CD4-positive, alpha-beta T cell treated with Interleukin-17A for 1 hour (primary cell): ENCODE data around the gene GRM4.
"Not testable (repeated sequence)": the region's sequence is repeated elsewhere in the genome, so short reads cannot be mapped to it uniquely, and the experiment has no call there.

Experiments used
- DNase-seq: peaks from one replicate; pipeline ENCODE4 v3.0.0-alpha.2; 2020

Gene GRM4

DNA sequence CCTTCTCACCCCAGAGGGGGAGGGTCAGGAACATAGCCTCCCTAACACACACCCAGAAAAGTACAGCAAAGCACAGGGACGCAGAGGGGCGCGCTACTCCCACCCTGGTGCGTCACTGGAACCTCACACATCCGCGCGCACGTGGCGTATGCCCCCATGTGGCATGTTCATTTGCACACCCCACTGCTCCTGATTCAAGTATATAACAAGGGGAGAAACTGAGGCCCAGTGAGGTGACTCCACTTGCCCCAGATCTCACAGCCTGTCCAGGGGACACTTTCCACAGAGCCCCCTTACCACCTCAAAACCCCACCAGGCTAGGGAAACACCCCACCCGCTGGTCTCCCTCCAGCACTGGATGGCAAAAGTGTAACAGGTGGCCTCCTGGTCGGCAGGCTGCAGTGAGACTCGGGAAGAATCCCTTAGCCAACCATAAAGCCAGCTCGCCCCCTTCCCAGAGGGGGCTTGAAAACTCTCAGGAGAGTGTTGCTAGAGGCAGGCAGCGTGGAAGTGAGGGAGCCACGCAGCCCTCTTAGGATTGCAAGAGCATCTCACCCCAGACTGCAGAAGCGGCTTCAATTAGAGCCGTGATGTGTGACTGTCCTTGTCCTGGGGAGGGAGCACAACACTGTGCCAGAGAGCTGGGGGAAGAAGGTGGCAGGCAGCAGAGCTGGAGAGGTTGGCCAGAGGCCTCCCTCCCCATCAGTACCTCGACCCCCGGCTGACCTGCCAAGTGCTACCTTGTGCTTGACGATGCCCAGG, at the start of gene GRM4:
Gene GRM4, minus strand, starts transcription at position 67 of the 762 bp plus-strand sequence. CDS start 12,591 bp downstream, outside the sequence.
- no peak for DNase-seq

DNA sequence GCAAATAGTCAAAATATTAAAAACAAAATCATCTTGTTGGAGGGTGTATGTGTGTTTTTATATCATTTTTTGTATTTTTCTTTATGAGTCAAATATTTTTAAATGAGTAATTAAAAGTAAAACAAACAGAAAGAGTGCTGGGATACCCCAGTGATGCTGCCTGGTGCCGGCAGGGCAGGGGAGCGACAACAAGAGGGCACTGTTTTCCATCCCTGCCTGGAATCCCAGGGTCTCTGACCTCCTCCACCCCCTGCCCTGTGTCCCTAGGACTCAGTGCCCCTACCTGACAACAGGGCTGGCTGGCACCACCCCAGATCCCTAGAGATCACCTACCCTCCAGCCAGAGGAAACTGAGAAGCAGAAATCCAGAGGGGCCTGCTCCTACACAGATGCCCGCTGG, 48.9 kb upstream of the GRM4 start:
- DNase-seq, result no peak

DNA sequence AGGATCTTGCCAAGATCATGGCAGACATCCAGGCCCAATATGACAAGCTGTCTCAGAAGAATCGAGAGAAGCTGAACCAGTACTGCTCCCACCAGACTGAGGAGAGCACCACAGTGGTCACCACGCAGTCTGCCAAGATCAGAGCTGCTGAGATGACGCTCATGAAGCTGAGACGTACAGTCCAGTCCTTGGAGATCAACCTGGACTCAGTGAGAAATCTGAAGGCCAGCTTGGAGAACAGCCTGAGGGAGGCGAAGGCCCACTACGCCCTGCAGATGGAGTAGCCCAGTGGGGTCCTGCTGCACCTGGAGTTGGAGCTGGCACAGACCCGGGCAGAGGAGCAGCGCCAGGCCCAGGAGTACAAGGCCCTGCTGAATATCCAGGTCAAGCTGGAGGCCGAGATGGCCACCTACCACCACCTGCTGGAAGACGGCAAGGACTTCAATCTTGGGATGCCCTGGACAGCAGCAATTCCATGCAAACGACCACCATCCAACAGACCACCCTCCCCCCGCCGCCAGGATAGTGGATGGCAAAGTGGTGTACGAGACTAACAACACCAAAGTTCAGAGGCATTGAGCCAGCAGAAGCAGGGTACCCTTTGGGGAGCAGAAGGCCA, 44.7 kb upstream of the GRM4 start:
- DNase-seq, result no peak

DNA sequence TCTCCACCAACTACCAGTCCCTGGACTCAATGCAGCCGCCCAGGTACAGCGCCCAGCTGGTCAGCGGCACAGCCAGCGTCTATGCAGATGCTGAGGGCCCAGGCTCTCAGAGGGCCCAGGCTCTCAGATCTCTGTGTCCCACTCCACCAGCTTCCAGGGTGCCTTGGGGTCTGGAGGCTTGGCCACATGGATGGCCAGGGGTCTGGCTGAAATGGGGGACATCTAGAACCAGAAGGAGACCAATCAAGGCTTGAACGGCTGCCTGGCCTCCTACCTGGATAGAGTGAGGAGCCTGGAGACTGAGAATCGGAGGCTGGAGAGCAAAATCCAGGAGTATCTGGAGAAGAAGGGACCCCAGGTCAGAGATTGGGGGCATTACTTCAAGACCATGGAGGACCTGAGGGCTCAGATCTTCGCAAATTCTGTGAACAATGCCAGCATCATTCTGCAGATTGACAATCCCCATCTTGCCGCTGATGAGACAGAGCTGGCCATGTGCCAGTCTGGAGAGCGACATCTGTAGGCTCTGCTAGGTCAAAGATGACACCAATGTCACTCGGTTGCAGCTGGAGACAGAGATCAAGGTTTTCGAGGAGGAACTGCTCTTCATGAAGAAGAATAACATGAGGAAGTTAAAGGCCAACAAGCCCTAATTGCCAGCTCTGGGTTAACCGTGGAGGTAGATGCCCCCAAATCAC, 44.1 kb upstream of the GRM4 start:
- DNase-seq, result peak; percentile 49

DNA sequence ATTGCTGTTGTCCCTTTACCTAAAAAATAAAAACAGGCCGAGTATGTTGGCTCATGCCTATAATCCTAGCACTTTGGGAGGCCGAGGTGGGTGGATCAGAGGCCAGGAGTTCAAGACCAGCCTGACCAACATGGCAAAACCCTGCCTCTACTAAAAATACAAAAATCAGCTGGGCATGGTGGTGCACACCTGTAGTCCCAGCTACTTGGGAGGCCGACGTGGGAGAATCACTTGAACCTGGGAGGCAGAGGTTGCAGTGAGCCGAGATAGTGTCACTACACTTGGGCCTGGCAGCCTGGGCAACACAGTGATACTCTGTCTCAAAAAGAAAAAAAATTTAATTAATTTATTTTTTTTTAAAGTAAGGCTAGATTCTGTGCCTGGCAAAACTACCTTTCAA, 38.8 kb upstream of the GRM4 start:
- not testable (repeated sequence) for DNase-seq

DNA sequence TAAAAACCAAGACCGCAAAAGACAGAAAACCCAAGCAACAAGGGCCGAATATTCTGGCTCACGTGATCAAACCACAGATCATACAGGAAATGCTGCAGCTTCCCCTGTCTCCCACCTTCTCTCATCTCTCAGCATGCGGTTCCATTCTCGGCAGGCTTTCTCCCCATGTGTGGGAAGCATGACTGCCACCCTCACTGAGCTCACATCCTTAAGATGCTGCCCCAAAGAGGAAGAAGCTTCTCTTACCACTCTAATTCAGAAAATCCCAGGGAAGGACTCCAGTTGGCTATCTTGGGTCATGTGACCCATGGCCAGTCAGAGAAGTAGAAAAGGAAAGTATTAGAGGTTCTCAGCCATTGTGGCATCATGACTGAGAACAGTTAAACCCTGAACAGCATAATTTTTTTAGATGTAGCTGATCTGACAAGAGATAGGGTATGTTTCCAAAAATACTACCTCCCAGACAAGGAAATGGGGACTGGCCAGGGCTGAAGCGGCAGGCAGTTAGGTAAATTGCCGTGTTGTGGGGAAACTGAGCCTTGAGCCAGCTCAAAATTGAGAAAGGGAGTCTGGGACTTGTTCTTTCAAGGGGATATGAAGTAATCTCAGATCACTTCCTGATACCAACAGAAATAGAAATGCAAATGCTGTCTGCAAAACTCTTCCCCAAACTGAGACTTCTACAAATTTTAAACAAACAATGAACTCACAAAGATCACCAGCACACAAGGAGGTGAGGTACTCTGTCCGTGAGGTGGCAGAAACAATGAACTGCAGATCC, 37.1 kb upstream of the GRM4 start:
- peak; percentile 89 for DNase-seq

DNA sequence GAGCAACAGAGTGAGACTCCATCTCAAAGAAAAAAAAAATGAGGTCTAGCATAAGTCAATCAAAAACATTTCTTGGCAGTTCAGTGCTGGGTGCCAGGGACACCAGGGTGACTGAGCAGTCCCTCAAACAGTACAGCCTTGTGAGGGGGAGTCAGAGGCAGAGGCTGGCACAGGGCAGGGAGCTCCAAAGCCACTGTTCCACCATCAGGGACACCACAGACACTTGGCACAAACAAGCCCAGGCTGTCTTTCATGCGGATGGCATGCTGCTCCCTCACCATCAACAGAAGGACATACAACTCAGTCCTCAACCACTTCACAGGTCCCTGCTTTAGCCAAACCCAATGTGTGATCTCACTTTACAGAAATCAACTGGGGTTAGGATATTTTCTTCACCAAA, 36.0 kb upstream of the GRM4 start:
- peak; percentile 11 for DNase-seq

DNA sequence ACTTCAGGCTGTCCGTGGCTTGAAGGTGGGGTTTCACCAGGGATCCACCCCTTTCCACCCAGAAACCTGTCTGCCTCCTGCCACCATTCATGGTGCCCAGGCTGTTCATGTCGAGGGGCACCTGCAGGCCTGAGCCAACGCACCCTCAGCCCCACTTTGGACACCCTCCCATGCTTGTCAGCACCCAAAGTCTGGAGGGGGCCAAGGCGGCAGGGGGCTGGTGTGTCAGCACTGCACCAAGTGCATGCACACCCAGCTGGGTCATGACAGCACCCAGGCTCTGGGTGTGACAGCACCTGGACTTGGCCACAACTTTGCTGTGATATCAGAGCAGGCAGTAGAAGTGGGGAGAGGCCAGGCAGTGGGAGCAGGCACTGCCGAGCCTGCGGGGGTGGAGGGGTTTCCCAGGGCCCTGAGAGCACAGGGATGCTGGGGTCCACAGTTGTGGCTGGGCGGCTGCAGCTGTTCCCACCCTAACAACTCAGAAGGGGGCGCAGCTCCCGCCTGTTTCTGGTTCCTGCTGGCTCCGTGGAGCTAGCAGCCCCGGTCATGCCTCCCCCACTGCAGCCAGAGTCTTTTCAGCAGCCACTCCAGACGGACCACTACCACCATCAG, 33.3 kb upstream of the GRM4 start:
- no peak for DNase-seq

DNA sequence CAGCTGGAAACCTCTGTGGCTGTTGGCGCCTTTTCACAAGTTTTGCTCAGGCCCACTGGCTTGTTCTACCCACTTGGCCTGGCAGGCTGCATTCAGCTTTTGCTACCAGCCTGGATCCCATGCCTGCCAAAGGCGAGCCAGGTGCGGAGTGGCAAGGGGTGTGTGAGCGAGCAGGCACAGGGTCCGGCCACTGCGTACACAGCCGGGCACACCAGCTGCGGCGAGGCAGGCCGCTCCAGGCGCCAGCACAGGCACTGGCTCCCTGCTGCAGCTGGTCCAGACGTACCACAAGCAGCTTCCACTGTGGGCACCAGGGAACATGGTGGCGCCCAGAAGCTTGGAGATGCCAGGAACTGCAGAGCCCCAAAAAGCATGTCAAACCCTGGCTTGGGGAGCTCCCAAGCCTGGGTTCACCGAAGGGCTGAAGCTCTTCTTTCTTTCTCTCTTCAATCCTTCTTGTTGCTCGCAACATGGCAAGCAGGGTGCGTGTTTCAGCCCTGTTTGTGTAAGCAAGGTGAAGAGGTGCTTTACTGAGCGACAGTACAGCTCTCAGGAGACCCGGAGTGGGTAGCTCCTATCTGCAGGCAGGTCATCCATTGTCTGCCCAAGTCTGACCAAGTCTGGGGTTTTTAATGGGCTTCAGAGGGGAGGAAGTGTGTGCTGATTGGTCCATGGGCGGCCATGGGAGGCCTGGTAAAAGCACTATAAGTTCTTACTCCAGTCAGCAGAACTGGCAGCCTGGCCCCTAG, 32.6 kb upstream of the GRM4 start:
- no peak for DNase-seq

DNA sequence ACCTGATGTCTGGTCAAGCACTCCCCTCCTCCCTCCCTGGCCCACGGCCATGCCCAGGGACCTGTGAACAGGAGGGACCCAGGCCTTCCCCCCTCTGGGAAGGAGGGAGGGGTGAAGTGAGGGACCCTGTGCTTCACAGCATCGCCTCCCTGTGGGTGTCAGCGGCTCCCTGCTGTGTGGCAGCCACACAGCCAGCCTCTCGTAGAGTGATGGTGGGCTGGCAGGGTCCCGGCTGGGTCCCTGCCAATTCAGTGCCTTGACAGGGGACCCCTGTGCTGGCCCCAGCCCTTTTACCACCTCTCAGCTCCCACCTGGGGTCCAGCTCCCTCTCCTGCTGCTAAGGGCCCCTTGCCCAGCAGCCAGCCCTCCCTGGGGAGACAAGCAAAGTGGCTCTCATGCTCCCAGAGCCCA, 31.3 kb upstream of the GRM4 start:
- no peak for DNase-seq

DNA sequence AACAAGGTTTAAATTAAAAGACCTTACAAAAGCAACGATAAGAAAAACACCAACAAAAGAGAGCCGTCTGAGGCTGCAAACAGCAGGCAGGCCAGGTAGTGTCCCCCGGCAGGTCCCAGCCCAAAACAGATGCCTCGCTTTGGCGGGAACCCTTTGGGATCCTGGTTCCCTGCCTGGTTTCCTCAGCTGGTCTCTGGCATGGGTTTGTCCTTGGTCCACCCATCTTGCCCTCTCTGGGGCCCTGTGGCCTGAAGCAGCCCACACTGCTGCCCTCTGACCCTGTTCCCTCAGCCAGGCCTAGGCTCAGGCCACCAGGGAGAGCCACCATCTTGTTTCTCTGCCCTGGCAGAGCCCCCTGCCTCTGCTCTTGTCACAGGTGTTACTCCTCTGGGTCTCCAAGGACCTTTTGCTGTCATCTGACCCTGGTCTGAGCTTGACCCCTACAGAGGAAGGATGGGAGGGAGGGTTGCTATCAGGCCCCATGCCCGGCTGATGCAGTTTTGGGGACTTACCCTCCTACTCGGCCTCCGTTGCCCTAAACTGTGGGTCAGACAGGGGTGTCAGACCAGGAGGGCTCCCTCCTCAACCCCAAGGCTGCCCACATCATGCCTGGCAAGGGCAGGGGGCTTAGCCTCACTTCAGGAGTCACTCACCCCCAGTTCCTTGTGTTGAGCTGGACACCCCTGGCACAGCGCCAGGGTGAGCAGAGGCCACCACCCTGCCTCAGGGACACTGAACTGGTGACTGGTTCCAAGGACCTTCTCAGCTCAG, 30.6 kb upstream of the GRM4 start:
- no peak for DNase-seq

DNA sequence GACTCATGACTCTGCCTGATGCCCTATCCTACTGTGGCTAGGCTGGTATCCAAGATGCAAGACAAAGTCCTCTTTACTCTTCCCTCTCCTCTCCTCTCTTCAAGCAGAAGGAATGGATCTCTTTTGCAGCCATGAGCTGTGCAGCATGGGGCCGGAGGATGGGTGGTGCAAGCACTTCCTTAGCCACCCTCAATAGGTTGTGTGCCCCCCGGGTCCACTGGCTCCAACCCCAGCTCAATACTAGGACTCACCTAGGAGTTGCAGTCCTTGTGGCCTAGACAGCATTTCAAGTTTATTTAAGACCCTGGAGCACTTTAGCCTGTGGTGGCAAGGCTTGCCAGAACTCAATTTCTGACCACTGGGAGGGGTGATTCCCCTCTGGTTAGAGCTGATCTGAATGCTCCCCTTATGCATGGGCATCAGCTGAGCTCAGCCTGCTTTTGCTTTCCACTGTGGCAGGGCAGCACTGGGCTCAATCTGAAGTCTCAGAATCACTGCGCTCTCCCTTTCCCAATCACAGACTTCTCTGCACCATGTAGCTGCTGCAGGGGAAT, 29.0 kb upstream of the GRM4 start:
- DNase-seq, result no peak

DNA sequence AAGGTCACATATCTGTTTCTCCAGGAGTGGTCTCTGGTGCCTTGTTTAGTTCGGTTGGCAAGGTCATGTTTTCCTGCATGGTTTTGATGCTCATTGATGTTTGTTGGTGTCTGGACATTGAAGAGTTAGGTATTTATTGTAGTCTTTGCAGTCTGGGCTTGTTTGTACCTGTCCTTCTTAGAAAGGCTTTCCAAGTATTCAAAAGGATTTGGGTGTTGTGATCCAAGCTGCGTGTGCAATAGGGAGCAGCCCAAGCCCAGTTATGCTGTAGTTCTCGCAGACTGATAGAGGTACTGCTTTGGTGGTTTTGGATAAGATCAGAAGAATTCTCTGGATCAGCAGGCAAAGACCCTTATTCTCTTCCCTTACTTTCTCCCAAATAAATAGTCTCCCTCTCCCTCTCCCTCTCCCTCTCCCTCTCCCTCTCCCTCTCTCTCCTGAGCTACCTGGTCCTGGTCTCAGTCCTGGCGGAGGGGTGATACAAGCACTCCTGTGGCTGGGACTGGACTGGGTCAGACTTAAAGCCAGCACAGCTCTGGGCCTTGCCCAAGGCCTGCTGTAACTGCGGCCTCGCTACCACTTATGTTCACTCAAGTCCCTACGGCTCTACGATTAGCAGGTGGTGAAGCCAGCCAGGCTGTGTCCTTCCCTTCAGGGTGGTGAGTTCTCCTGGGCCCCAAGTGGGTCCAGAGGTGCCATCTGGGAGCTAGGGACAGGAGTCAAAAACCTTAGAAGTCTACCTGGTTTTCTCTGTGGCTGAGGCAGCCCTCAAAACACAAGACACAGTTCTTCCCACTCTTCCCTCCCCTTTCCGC, 27.3 kb upstream of the GRM4 start:
- DNase-seq, result no peak

DNA sequence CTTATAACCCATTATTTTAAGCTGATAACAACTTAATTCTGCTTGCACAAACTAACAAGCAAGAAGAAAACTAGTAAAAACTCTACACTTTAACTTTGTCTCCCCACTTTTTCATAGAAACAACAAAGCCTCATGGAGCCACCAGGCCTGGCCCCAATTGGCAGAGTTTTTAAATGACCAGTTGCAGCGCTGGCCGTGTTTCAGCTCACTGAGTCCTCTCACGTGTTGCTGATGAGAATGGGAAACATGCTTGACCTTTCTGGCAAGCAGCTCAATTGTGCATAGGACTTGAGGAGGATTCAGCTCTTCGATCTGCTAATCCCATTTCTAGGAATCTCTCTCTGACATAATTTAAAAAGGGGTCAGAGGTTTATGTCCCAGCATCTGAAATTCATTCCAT, 24.5 kb upstream of the GRM4 start:
- DNase-seq, result no peak

DNA sequence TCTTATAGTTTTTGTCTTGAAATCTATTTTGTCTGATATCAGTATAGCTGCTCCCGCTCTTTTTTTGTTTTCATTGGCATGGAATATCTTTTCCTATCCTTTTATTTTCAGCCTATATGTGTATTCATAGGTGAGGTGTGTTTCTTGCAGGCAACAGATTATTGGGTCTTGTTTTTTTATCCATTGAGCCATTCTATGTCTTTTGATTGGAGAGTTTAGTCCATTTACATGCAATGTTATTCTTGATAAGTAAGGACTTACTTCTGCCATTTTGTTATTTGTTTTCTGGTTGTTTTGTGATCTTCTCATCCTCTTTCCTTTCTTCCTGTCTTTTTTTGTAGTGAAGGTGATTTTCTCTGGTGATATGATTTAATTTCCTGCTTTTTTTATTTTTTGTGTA, 24.0 kb upstream of the GRM4 start:
- DNase-seq, result no peak

DNA sequence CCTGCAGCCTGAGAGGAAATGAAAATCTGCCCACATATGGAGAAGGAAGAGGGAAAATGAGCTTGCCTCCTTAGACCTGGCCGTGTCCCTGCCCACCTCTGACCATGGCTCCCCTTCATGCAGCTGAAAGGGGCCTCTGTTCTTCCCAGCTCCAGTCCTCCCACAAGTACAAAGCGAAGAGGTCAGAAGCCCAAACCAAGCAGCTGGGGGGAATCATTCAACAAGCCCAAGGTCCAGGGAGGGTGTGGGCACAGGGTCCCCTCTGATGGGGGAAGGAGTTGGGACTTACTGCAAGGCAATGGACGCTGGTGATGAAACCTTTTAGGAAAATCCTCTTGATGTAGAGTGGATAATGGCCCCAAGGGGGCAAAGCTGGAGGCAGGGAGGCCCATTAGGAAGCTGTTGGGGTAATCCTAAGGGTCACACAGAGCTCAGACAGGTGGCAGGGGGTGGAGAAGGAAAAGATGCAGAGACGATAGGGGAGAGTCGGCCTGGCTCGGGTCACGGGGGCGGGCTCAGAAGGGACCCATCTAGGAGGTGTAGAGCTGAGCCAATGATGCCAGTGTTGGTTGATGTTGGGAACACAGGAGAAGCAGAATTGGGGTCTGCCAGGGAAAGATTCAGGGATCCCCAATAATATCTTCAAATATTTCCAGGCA, 16.1 kb upstream of the GRM4 start:
- no peak for DNase-seq

DNA sequence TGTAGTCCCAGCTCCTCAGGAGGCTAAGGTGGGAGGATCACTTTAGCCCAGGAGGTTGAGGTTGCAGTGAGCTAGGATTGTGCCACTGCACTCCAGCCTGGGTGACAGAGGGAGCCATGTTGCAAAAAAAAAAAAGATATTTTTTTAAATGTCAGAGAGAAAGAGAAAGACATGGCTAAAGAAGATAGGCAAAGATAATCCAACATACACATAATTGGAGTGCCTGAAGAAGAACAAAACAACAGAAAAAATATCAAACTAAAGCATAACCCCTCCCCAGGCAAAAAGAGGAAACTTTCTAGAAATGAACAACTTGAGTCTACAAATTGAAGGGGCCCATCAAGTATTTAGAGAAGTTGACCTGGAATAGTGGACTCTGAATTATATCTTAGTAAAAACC, 14.0 kb upstream of the GRM4 start:
- no peak for DNase-seq

DNA sequence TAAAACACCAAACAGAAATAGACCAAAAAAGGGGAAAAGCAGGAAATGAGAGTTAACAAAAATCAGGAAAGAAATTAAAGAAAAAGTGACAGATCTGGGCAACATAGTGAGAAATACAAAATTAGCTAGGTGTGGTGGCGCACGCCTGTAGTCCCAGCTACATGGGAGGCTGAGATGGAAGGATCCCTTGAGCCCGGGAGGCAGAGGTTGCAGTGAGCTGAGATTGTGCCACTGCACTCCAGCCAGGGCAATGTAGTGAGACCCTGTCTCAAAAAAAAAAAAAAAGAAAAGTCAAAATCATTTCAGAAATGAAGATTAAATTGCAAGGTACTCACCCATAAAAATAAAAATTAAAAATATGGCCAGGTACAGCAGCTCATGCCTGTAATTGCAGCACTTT, 13.0 kb upstream of the GRM4 start:
- no peak for DNase-seq

DNA sequence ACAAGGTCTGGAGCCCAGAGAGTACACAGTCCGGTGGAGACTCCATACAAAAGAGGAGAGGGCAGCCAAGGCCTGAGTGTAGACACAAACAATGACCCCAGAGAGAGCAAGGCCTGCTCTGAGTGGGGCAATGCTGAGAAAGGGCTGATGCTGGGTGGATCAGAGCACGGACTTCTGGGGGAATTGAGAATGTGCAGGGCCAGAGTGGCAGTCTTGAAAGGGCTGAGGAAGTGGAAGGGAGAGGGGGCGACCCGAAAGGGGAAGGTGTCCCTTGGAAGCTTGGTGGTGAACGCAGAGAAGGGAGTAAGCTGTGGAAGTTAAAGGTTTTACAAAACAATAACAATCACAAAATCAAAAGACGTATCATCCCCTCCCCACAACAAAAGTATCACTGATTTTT, 12.0 kb upstream of the GRM4 start:
- no peak for DNase-seq
